Stimulated activated naive CD4-positive, alpha-beta T cell (primary cell): ENCODE measurements around the gene FRY.

ENCODE experiments used
- DNase-seq, 6 experiments: peaks; one replicate each; lab custom pipeline; 2025; lab: John Stamatoyannopoulos, UW

FRY gene

DNA sequence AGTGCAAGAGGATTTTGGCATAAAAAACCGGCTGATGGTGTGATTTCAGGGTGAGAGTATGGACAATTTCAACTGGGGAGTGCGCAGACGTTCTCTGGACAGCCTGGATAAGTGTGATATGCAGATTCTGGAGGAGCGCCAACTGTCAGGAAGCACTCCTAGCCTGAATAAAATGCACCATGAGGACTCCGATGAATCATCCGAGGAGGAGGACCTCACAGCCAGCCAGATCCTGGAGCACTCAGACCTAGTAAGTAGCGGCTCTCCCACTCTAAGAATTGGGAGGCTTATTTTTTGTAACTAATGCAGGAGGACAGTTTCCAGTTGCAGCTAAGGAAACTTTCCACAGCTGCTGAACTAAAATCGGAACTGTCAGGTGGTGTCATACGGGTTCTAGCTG is 230.0 kb downstream of the FRY start:
- no peak for DNase-seq

- no peak for DNase-seq
Measured at GRCh38 chr13:32262165-32262564, 230.6 kb downstream of the FRY start.

GRCh38 chr13:32262619-32263018 is 231.0 kb downstream of the FRY start:
- no peak for DNase-seq

DNA sequence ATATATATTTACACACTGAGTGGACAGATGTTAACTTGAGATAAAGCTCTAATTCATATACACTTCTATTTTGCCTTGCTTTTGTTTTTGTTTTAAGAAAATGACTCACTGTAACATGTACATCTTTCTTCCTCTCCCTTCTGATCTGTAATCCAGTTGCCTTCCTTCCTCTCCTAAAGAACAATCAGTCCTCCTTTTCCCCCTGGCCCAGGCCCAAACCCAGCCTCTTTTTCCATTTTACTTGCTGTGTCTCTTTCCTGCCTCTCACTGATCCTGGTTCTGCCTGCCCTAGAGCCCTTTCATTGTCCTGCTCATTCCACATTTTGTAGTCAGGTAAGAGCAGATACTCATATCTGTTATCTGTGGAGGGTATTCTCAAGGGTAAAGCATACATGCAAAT is 232.8 kb downstream of the FRY start:
- no peak for DNase-seq

GRCh38 chr13:32265726-32266125 is 234.2 kb downstream of the FRY start:
- no peak for DNase-seq

GRCh38 chr13:32266130-32266529 is 234.6 kb downstream of the FRY start:
- no peak for DNase-seq

- peak in 5 of 6 experiments; percentile 14 to 42 (median 30) for DNase-seq
Measured at GRCh38 chr13:32267836-32268439, 236.4 kb downstream of the FRY start.

DNA sequence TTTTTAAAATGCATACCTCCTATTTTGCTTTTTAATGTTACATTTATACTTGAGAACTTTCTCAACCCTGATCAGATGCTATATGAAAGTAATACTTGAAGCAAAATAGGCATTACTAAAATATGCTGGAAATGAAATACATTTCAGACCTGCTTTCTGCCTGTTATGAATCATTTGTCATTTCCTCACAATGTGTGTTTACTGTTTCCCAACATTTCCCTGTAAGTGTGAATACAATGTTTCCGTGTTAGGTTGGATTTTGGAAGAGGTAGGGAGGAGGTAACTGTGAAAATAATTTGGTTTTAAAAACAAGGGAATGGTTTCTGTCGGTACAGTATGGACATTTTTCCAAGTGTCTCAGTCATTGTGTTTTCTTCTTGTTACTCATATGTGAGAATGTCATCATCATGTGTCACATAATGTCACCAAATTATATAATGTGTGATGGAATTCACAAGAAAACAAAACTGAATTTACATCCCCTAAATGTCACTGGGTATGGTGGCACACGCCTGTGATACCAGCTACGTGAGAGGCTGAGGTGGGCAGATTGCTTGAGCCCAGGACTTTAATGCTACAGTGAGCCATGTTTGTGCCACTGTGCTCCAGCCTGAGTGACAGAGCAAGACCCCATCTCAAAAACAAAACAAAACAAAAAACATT is 240.6 kb downstream of the FRY start:
- DNase-seq: no peak

GRCh38 chr13:32277839-32278238 is 246.3 kb downstream of the FRY start:
- DNase-seq: no peak

GRCh38 chr13:32278426-32278825 is 246.9 kb downstream of the FRY start:
- no peak for DNase-seq

DNA sequence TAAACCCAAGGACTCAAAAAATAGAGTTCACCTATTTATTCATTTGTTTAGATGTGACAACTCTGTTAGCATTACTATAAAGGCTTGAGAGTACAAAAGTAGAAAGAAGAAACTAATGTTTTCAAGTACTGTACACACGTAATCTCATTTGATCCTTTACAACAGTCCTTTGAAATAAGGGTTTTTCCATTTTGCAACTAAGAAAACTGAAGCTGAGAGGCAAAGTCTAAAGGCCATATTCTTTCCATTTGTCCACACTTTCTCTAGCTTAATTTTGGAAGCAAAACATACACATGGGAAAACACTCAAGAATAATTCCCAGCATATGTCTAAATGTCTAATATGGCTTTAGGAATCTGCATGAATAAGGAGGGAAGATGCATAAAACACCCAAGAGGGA is 249.5 kb downstream of the FRY start:
- no peak for DNase-seq

DNA sequence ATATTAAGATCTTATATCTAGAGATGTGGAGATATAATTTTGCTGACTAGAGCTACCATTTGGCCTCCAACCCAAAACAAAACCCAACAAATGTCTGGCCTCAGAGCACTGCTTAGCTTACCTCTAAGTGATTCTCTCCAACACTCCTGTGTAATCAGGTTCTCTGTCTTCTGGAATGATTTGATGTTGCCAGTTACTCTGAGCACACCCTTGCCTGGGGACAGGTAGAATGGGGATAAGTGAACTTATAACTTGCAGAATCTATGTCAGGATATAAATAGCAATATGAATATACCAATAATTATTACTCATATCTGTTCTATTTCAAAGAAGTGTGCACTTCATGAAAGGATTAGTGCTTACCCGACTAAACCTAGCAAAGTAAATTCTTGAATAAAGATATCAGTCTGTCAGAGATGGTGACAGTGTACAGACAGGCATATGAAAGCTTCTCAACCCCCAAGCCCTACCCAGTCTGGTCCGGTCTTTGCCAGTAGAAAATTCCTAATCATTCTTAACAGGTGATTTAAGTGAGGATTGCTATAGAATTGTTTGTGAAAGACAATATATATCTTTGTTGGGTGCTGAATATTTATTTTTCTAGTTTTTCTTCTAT is 250.6 kb downstream of the FRY start:
- DNase-seq: no peak

DNA sequence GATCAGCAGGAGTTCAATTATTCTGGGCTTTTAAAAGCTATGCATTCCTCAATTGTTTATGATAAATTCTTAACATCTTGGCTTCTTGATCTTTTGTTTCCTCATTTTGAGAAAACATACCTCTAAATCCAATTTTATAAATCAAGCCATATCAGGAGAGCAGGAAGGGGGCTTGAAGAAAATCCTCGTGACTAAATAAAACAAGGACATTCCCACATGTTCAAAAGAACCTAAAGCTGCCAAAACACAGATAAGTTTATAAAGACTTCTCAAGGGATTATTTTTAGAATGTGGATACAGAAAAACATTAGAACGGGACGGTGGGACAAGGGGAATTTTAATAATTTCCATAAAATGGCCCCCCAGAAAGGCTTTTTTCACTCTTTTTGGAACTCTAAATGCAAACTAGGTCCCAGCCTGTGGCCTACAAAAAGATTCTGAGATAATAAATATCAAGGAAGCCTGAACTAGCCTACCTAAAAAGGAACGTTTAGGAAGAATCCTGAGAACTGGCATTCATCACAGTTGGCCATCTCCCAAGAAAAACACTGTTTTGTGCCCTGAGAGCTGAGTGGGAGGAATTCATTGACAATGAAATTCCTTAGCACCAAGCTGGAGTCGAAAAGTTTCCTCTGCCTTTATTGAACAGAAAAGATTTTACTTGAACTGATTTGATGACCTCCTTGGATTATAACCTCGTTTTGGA is 253.5 kb downstream of the FRY start:
- DNase-seq: no peak

GRCh38 chr13:32285633-32285965 is 254.0 kb downstream of the FRY start:
- DNase-seq: no peak

GRCh38 chr13:32297206-32297605 is 265.6 kb downstream of the FRY start:
- DNase-seq: no peak

DNA sequence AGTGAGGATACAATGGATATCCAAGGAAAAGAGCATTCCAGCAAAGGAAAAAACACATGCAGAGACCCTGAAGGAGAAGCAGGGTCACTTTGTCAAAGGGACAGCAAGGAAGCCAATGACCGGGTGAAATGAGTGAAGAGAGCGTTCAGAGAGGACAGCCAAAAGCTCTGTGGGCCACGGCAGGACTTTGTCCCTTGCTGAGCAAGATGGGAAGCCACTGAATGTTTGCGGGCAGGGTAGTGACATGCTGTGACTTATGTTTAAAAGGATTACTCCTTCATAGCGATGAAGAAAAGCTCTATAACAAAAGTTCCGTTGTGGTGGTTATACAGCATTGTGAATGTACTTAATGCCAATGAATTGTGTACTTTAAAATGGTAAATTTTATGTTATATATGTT is 267.1 kb downstream of the FRY start:
- no peak for DNase-seq

GRCh38 chr13:32299893-32300292 is 268.3 kb downstream of the FRY start:
- no peak for DNase-seq

DNA sequence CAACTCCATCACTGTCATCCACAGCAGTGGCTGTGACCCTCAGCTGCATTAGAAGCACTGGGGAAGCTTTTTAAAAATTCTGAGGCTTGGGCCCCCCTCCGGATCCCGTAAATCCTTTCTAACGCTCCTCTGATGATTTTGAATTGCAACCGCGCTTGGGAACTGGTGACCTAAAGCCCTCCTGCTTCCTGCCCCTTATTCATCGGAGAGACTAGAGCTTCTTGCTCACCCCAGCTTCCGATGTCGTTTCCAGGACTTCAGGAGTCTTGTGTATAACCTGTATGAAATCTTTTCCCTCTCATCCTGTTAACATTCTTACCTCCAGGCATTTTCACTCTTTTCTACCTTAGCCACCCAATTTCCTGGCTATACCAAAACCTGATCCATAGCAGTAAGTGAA is 268.8 kb downstream of the FRY start:
- DNase-seq: no peak

DNA sequence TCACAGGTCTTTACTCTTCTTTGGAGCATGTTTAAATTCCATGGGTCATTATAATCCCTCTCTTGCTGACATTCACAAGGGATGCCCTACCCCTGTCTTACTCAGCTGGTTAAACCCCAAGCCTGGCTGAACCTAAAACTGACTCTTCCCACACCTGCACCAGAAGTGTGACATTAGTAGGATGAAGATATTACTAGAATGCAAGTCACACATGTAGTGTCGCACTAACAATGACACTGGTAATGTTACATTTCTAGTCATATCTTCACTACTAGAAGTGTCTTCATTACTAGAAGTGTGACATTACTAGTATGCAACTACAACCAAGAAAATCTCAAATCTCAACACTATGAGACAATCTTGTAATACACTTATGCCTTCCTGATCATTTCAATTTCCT is 269.3 kb downstream of the FRY start:
- DNase-seq: no peak

GRCh38 chr13:32302461-32302860 is 270.9 kb downstream of the FRY start:
- no peak for DNase-seq

DNA sequence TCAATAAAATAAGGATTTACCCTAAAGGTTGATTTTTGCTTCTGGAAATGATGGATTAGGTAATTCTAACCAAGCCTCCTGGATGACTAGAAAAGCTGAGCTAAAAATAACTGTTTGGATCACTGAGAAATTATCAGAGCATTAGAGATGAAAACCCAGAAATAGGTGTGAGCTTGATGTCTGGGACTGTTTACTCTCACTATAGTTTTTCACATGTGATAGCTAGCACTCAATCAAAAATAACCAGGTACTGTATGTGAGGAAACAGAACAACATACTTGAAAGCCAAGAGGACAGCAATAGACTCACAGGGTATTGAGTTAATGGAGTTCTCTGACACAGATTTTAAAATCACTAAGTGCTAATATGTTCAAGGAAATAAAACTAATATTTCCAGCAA is 274.1 kb downstream of the FRY start:
- no peak for DNase-seq

- DNase-seq: no peak
Measured at GRCh38 chr13:32309312-32310133, 277.9 kb downstream of the FRY start.
